ENCODE results near the gene COL12A1. TPM values are rescaled to one million over a fixed set of nuclear protein-coding genes. Genes with fewer than 3 reads are reported as not detected.

The COL12A1 gene
- total and polyA plus RNA-seq, 9 donors, result 134 to 277 (median 168) TPM

DNA sequence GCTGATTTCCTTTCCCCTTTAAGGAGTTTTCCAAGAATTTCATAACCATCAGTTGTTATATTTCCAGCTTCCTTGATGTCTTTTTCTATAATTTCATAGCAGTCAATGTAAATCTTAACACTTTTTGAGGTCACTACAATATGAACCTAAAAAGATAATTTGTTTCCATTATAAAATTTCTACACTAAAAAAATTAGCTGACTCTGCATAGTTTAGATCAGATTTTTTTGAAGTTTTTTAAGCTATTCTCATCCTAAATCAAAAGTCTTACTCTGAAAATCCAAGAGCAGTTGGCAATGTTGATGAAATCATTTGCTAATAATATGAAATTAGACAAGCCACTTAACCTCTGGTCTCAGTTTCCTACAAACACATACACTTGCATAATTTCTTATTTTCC, 96.8 kb downstream of the COL12A1 start:
- no peaks in the 10 kb centered on the region for H3K9me3 ChIP-seq
- no peaks in the 10 kb centered on the region for H3K27me3 ChIP-seq
- H3K27ac ChIP-seq, result no peak overlapping the region
- H3K4me1 ChIP-seq (ENCODE audit: insufficient read depth), result no peaks in the 10 kb centered on the region
- no peak for DNase-seq
- intact Hi-C loops (cut with DNase I), result no loop called here
- no peak for TF ChIP-seq POLR2A (IDR thresholded peaks at IDR 0.05)
- TF ChIP-seq, protein P1, sequence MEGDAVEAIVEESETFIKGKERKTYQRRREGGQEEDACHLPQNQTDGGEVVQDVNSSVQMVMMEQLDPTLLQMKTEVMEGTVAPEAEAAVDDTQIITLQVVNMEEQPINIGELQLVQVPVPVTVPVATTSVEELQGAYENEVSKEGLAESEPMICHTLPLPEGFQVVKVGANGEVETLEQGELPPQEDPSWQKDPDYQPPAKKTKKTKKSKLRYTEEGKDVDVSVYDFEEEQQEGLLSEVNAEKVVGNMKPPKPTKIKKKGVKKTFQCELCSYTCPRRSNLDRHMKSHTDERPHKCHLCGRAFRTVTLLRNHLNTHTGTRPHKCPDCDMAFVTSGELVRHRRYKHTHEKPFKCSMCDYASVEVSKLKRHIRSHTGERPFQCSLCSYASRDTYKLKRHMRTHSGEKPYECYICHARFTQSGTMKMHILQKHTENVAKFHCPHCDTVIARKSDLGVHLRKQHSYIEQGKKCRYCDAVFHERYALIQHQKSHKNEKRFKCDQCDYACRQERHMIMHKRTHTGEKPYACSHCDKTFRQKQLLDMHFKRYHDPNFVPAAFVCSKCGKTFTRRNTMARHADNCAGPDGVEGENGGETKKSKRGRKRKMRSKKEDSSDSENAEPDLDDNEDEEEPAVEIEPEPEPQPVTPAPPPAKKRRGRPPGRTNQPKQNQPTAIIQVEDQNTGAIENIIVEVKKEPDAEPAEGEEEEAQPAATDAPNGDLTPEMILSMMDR (IDR thresholded peaks at IDR 0.05), result no peak
- TF ChIP-seq EP300 (IDR thresholded peaks at IDR 0.05), result no peak
- no peaks in the 10 kb centered on the region for H3K36me3 ChIP-seq
- no peak overlapping the region for H3K4me3 ChIP-seq

DNA sequence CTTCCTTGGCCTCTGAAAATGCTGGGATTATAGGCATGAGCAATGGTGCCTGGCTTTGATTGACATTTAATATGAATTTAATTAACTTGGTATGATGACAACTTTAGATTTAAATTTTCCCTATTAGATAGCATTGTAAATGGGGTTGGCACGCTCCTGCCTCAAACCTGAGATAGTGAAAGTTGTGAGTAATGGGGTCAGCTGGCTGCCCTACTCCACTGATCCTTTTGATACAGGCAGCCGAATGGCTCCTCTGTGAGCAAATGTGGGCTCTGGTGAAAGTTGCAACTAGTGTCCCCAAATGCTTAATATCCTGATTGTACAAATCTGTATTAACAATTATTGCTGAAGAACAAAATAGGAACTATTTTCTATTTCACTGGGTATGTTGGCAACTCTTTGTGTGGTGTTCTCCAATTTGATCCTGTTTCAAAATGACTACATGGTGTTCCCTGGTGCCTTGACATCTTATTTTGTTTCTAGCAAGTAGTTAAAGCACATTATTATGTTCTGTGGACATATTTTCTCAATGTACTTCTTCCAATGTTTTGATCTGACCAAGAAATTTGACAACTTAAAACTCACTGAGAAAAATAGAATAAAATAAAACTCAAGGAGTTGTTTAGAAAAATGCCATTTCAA, 97.4 kb downstream of the COL12A1 start:
- 77 to 97% (median 85%) methylated on average over 2 of the region's 2 CpGs for WGBS, 3 donors
- Histone ChIP-seq H3K36me3 (no peaks in the 10 kb centered on the region), H3K27ac (no peak overlapping the region), H3K4me3 (no peak overlapping the region), H3K9me3 (no peaks in the 10 kb centered on the region), H3K4me1 (ENCODE audit: insufficient read depth) (no peaks in the 10 kb centered on the region), H3K27me3 (no peaks in the 10 kb centered on the region)
- TF ChIP-seq, protein P1 (IDR thresholded peaks at IDR 0.05), result no peak
- TF ChIP-seq EP300 (IDR thresholded peaks at IDR 0.05) (no peak), POLR2A (IDR thresholded peaks at IDR 0.05) (no peak)
- intact Hi-C loops (cut with DNase I), result no loop called here
- no peak for DNase-seq

- TF ChIP-seq, protein P1 (IDR thresholded peaks at IDR 0.05), result no peak
- TF ChIP-seq EP300 (IDR thresholded peaks at IDR 0.05) (no peak), POLR2A (IDR thresholded peaks at IDR 0.05) (no peak)
- peaks cover 2% of the 10 kb centered on the region for H3K4me1 ChIP-seq (ENCODE audit: insufficient read depth)
- intact Hi-C loops (cut with DNase I), result no loop called here
- H3K36me3 ChIP-seq, result no peaks in the 10 kb centered on the region
- H3K27ac ChIP-seq, result no peak overlapping the region
- H3K9me3 ChIP-seq, result no peaks in the 10 kb centered on the region
- H3K4me3 ChIP-seq, result no peak overlapping the region
- DNase-seq, result no peak
- H3K27me3 ChIP-seq, result no peaks in the 10 kb centered on the region
Measured at GRCh38 chr6:75107913-75108312, 97.9 kb downstream of the COL12A1 start.

DNA sequence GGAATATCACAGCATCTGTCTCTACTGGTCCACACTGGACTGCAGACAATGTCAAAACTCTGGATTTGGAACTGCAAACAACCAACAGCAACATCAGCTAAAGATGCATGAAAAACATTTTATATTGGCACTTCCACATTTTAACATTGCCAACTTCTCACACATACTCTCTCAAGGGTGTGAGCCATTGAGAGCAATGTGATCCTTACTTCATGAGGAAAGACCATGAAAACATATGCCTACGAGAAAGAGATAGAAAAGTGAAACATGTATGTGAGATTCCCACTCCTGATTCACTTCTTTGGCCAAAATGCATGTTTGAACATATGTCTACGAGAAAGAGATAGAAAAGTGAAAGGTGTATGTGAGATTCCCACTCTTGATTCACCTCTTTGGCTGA, 99.4 kb downstream of the COL12A1 start:
- intact Hi-C loops (cut with DNase I), result no loop called here
- WGBS, 3 donors, result 94 to 98% (median 94%) methylated on average over 2 of the region's 2 CpGs
- no peak overlapping the region for H3K4me3 ChIP-seq
- no peaks in the 10 kb centered on the region for H3K9me3 ChIP-seq
- TF ChIP-seq POLR2A (IDR thresholded peaks at IDR 0.05) (no peak), EP300 (IDR thresholded peaks at IDR 0.05) (no peak)
- TF ChIP-seq, protein P1 (IDR thresholded peaks at IDR 0.05), result no peak
- H3K27ac ChIP-seq, result no peak overlapping the region
- no peaks in the 10 kb centered on the region for H3K27me3 ChIP-seq
- peaks cover 2% of the 10 kb centered on the region for H3K4me1 ChIP-seq (ENCODE audit: insufficient read depth)
- no peaks in the 10 kb centered on the region for H3K36me3 ChIP-seq
- no peak for DNase-seq
